GM21528 (cell line): Measurements from ENCODE around the gene RERE.
"Not testable (repeated sequence)": the region's sequence is repeated elsewhere in the genome, so short reads cannot be mapped to it uniquely, and the experiment has no call there.

Experiments used
- ATAC-seq: cut with Tn5 transposase; IDR thresholded peaks from one replicate; pipeline ENCODE4 v1.9.1; 2021; ENCODE audit warnings: mild to moderate bottlenecking, moderate library complexity; ENCODE audit not compliant: unreplicated experiment, low FRiP score

The RERE gene

GRCh38 chr1:8396786-8397406 is 420.5 kb downstream of the RERE start:
- peak; percentile 32 for ATAC-seq

GRCh38 chr1:8396083-8396785 is 421.2 kb downstream of the RERE start:
- no peak for ATAC-seq

- no peak for ATAC-seq
These were observed 422.0 kb downstream of the RERE start for GRCh38 chr1:8395433-8395866.

GRCh38 chr1:8394456-8395321 is 422.8 kb downstream of the RERE start:
- no peak for ATAC-seq

GRCh38 chr1:8392522-8392921 is 424.9 kb downstream of the RERE start:
- no peak for ATAC-seq

GRCh38 chr1:8390707-8391106 is 426.7 kb downstream of the RERE start:
- no peak for ATAC-seq

GRCh38 chr1:8389958-8390535 is 427.4 kb downstream of the RERE start:
- ATAC-seq: no peak

GRCh38 chr1:8388732-8389562 is 428.5 kb downstream of the RERE start:
- ATAC-seq: no peak

- ATAC-seq: no peak
These were observed 431.2 kb downstream of the RERE start for GRCh38 chr1:8386247-8386646.

GRCh38 chr1:8384577-8384976 is 432.9 kb downstream of the RERE start:
- ATAC-seq: no peak

- ATAC-seq: no peak
These were observed 433.4 kb downstream of the RERE start for GRCh38 chr1:8384088-8384487.

GRCh38 chr1:8382608-8383505 is 434.6 kb downstream of the RERE start:
- ATAC-seq: no peak

- ATAC-seq: no peak
These were observed 435.4 kb downstream of the RERE start for GRCh38 chr1:8382051-8382505.

- ATAC-seq: no peak
These were observed 435.8 kb downstream of the RERE start for GRCh38 chr1:8381618-8382017.

GRCh38 chr1:8380310-8380709 is 437.1 kb downstream of the RERE start:
- ATAC-seq: not testable (repeated sequence)

- ATAC-seq: no peak
These were observed 437.8 kb downstream of the RERE start for GRCh38 chr1:8379513-8380186.

- no peak for ATAC-seq
These were observed 438.4 kb downstream of the RERE start for GRCh38 chr1:8378981-8379470.

GRCh38 chr1:8378178-8378577 is 439.3 kb downstream of the RERE start:
- ATAC-seq: no peak
